Ramos (cell line): ENCODE data around the gene ETF1.

Experiments
- in situ Hi-C: fragments of 300-500 bp; cut with MboI; formaldehyde crosslinking; loops from one replicate; pipeline ENCODE4 v1.14.3; 2022; ENCODE audit warnings: low sequenced_read_pairs; ENCODE audit not compliant: unreplicated experiment

Gene ETF1

DNA sequence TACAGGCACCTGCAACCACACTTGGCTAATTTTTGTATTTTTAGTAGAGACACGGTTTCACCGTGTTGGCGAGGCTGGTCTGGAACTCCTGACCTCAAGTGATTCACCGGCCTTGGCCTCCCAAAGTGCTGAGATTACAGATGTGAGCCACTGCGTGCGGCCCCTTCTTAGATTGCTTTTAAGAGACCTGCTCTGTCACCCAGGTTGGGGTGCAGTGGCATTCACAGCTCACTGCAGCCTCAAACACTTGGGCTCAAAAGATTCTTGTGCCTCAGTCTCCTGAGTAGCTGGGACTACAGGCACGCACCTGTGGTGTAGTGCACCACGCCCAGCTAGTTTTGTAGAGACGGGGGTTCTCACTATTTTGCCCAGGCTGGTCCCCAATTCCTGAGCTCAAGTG, 21.2 kb upstream of the ETF1 start:
- in situ Hi-C loops, result no loop called here

DNA sequence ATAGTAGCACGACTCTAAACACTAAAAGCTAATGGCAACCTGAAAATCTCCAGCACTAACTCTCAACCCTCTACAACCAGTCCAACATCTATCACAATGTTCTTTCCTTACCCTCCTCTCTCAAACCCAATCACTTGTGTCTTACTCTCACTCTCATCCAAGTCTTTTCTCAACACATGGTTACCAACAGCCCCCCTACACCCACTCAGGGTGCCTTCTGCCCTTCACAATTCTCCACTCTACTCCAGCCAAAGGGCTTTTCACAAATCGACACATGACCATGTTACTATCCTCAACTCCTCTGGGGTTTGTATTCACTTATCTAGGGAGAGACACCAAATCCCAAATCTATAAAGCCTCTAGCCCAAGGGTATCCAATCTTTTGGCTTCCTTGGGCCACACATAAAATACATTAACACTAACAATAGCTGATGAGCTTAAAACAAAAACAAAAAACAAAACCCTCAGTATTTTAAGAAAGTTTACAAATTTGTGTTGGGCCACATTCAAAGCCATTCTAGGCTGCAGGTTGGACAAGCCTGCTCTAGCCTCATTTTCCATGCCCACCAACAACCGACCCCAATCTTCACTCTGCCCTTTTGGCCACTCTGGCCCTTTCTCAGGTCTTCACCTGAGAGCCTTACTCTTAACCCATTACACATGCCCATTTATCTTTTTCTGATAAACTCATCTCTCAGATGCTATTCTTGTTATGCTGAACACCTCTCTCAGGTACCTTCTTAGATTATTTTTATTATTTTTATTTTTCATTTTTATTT, 20.5 kb upstream of the ETF1 start:
- in situ Hi-C loops, result no loop called here

- in situ Hi-C loops, result no loop called here
Measured at GRCh38 chr5:138560971-138561370, 17.9 kb upstream of the ETF1 start.

GRCh38 chr5:138559937-138560336, 16.9 kb upstream of the ETF1 start:
- in situ Hi-C loops, result no loop called here

- in situ Hi-C loops, result no loop called here
Measured at GRCh38 chr5:138557677-138558076, 14.6 kb upstream of the ETF1 start.

DNA sequence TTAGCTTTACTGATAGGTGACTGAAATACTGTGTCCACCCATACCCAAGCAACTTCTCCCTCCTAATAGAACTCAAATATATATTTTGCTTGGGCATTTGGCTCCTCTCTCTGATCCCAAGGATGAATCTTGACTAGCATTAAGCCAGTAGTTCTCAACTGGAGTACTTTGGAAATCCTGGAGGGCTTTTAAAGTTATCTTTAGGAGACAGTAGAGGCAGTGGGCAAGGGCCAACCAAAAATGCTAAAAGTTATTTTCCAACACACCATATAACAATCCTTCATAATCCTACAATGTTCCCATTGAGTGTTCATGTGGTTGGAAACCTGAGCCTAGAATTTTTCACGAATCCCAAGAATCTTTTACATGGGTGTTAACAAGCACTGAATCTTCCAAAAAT, 11.1 kb upstream of the ETF1 start:
- in situ Hi-C loops, result no loop called here

DNA sequence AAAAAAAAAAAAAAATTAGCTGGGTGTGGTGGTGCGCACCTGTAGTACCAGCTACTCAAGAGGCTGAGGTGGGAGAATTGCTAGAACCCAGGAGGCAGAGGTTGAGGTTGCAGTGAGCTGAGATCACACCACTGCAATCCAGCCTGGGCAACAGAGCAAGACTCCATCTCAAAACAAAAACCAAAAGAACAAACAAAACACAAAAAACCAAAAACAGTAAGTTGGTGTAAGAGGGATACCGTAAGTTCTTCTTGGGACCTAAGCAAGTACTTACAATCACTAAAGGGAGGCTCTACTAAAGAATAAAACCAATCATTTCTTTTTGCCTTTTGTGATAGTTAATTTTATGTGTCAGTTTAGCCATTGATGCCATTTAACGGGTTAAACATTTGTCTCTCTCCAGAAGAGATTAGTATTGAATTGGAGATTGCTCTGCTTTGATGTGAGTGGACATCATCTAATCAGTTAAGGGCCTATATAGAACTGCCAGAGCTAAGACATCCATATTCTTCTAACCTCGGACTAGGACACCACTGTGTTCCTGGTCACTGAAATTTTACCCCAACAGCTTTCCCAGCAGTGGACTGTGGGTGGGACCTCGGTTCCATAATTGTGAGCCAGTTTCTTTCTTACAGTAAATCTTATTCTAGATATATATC, 10.5 kb upstream of the ETF1 start:
- in situ Hi-C loops, result no loop called here

- in situ Hi-C loops, result no loop called here
Measured at GRCh38 chr5:138552657-138553056, 9.6 kb upstream of the ETF1 start.

- in situ Hi-C loops, result no loop called here
Measured at GRCh38 chr5:138549414-138549813, 6.4 kb upstream of the ETF1 start.

- in situ Hi-C loops, result no loop called here
Measured at GRCh38 chr5:138545919-138546562, 3.0 kb upstream of the ETF1 start.

DNA sequence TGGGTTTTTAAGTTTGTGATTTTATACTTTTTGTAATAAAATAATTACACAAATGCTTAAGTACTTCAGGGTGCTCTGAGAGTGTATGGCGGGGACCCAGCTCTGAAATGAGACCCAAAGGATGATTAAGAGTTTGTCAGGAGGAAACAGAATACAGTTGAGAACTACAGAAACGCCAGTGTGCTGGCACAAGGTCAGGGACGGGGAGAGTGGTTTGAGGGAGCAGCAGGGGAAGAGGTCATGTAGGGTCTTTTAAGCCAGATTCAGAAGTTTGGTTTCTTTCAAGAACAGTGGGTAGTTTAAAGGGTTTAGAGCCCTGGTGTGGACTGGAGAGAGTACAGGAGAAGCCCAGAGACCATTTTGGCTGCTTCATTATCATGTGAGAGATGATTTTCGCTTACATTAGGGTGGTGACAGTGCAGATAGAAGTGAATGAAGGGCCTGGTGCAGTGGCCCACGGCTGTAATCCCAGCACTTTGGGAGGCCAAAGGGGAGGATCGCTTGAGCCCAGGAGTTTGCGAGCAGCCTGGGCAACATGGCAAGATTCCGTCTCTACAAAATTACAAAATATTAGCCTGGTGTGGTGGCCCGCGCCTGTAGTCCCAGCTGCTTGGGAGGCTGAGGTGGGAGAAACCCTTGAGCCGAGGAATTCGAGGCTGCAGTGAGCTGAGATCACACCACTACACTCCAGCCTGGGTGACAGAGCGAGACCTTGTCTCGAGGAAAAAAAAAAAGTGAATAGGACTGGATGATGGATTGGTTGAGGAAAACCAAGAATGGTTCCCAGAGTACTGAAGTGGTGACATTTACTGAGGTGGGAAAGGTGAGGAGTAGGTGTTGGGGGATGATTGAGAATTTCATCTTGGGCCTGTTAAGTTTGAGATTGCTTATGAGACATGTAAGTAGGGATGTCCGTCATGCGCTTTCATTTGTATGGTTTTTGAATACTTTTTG, 1.4 kb upstream of the ETF1 start:
- in situ Hi-C loops, result no loop called here

DNA sequence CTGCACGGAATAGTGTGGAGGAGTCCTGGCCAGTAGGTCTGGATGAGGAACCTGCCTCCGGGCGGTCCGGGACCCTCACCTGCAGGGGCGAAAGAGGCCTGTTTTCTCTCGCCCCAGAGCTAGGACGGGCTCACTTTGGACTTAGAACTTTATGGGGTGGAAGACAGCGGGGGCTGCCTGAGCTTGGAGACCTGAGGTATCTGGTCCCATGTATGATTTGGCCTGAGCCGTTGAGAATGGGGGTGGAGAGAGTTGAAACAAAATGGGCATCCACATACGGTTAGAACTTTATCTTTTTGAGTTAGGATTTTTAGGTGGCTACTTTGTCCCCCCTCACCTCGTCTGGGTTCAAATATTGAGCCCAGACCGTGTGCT, 681 bp upstream of the ETF1 start:
- in situ Hi-C loops, result no loop called here

DNA sequence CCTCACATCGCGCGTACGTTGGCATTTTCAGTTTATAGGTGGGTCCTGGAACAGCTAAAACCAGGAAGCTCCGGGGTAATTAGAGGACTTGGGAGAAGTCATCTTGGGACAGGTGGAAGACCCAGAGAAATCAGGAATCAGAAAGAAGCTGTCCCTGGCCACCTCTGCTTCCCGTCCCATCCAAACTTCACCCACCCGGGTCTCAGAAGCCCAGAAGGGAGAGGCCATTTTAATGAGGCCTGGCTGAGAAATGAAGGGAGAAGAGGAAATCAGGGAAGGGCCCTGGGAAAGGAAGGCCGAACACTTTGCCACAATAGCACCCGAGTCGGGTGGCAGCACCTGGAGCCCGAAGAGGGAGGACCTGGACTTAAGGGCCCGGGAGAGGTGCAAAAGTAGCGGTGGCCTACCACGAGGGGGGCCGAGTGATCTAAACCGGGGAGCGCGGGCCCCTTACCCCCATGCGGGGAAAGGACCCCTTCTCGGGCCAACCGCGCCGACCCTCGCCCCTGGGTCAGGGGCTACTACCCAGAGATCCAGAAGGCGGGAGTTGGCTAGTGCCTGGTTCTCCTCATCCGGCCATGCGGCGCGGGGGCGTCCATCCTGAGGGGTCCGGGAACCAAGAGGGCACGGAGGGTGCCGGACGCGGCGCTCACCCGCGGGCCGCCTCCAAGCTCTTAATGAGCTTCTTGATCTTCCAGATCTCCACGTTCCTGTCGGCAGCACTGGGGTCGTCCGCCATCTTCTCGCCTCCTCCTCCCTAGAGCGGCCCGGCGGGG, 668 bp downstream of the ETF1 start:
- in situ Hi-C loops, result no loop called here

- in situ Hi-C loops, result no loop called here
Measured at GRCh38 chr5:138541511-138542179, 1.4 kb downstream of the ETF1 start.

GRCh38 chr5:138539791-138540190, 3.2 kb downstream of the ETF1 start:
- in situ Hi-C loops, result no loop called here

GRCh38 chr5:138538943-138539627, 4.0 kb downstream of the ETF1 start:
- in situ Hi-C loops, result no loop called here

DNA sequence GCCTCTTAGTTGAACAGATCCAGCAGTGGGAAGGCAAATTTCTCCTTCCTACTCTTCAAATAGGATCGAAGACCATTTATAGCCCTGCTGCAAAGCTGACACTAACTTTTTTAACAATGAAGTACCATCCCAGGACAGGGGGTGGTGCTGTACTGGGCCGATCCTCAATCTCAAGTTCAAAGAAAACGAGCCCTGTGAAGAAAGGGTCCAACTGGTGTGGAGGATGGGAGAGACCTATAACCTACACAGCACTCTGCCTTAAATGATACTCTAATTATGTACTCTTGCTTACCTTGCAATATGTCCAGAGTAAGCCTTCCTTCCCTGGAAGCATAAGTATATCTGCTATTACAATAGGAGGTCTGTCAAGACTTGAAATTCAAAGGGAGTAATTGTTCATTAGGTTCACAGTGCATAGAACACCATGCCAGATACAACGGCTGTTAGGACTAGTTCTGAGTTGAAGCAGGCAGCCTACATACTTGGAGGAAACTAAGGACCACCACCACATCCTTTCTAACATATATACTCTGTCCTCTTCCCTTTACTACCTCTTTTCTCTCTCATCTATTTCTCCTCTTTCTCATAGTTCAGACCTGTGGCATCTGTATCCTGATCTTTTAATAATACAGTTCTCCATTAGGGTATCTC, 6.2 kb downstream of the ETF1 start:
- in situ Hi-C loops, result no loop called here

DNA sequence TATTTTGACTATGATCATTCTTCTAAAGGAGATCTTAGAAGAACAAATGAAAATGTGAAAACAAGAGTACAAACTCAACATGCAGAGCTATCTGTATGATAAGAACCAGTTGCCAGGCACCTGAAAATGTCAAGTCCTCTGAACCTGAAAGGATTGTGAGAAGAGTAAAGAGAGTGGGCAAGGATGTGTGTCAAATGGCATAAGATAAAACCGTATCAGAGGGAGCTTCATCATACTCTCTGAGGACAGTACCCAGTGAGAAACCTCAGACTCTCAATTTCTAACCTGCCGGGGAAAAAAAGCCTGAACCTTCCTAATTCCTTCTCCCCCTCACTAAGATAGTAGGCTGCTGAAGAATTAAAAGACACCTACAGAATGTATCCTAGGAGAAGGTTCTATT, 6.8 kb downstream of the ETF1 start:
- in situ Hi-C loops, result no loop called here
